Spinal cord (tissue), 10 donors: ENCODE results near the gene OR10H5. TPM values are rescaled to one million over a fixed set of nuclear protein-coding genes. Genes with fewer than 3 reads are reported as not detected.
A peak's percentile ranks its signal among the peaks of the same experiment; 100 is the strongest.
"Not testable (repeated sequence)": the region's sequence is repeated elsewhere in the genome, so short reads cannot be mapped to it uniquely, and the experiment has no call there.

ENCODE experiments used
- DNase-seq, 6 donors: peaks; one replicate each; pipeline versions ENCODE4 v3.0.0 to v3.0.0-alpha.2; 2013 to 2015; ENCODE audit warnings: low spot score in 6 of 6, low read depth in 4 of 6
- H3K27ac ChIP-seq: one replicate; pipeline ENCODE4 v1.5.1; 2013; ENCODE audit warnings: low read depth, low read length, control low read depth
- H3K27me3 ChIP-seq: one replicate; pipeline ENCODE4 v1.6.1; 2013; ENCODE audit warnings: low read length; ENCODE audit not compliant: control insufficient read depth, insufficient read depth
- H3K36me3 ChIP-seq: one replicate; pipeline ENCODE4 v1.6.1; 2013; ENCODE audit warnings: low read length; ENCODE audit not compliant: control insufficient read depth, insufficient read depth
- H3K4me1 ChIP-seq: one replicate; pipeline ENCODE4 v1.6.1; 2013; ENCODE audit warnings: low read length; ENCODE audit not compliant: control insufficient read depth, insufficient read depth
- H3K4me3 ChIP-seq: one replicate; pipeline ENCODE4 v1.5.1; 2013; ENCODE audit warnings: low read depth, low read length, control low read depth
- H3K9me3 ChIP-seq: one replicate; pipeline ENCODE4 v1.6.1; 2013; ENCODE audit warnings: low read length; ENCODE audit not compliant: control insufficient read depth, insufficient read depth
- WGBS: methylation state at CpG from one replicate; pipeline ENCODE4 v1.1.5; 2013; ENCODE audit warnings: missing lambda C conversion rate; ENCODE audit not compliant: insufficient coverage; 5-methylcytosine and 5-hydroxymethylcytosine counted together
- polyA plus RNA-seq, 2 donors: library from polyadenylated mRNA; unstranded; fragments of 120-200 nt; gene quantifications; one replicate each; pipeline ENCODE4 v1.2.1, GENCODE V29; 2013; ENCODE audit not compliant: insufficient read length in 2 of 2
- total RNA-seq, 2 donors: library from RNA; depleted of rRNA in 1 of 2; stranded (reverse); fragments of 120-200 nt in 1 of 2; fragments of >200 nt in 1 of 2; gene quantifications; one replicate each; pipeline versions ENCODE4 v1.2.3 to v1.2.4, GENCODE V29; 2013 to 2014
- donor health status: healthy.

OR10H5 gene
- total and polyA plus RNA-seq, 4 donors: under 0.01 to 0.24 (median 0.11) TPM; not detected in 1

- peaks cover 19% of the 10 kb centered on the region for H3K4me1 ChIP-seq
- H3K4me3 ChIP-seq: no peak overlapping the region
- no peaks in the 10 kb centered on the region for H3K27me3 ChIP-seq
- 97% methylated on average over 4 of the region's 4 CpGs for WGBS
- H3K9me3 ChIP-seq: no peaks in the 10 kb centered on the region
- H3K27ac ChIP-seq: no peak overlapping the region
- no peaks in the 10 kb centered on the region for H3K36me3 ChIP-seq
- no peak for DNase-seq
Measured at GRCh38 chr19:15776264-15776663, 11.2 kb upstream of the OR10H5 start.

GRCh38 chr19:15776991-15777970, 10.2 kb upstream of the OR10H5 start:
- H3K4me1 ChIP-seq: peaks cover 23% of the 10 kb centered on the region
- H3K4me3 ChIP-seq: no peak overlapping the region
- no peaks in the 10 kb centered on the region for H3K9me3 ChIP-seq
- no peak overlapping the region for H3K27ac ChIP-seq
- 67% methylated on average over 8 of the region's 9 CpGs for WGBS
- no peaks in the 10 kb centered on the region for H3K27me3 ChIP-seq
- H3K36me3 ChIP-seq: no peaks in the 10 kb centered on the region
- no peak for DNase-seq

- H3K4me1 ChIP-seq: peaks cover 32% of the 10 kb centered on the region
- WGBS: 11% methylated on average over 9 of the region's 10 CpGs
- no peak overlapping the region for H3K4me3 ChIP-seq
- H3K27ac ChIP-seq: peak overlapping the region; percentile 86
- H3K9me3 ChIP-seq: no peaks in the 10 kb centered on the region
- H3K27me3 ChIP-seq: no peaks in the 10 kb centered on the region
- no peaks in the 10 kb centered on the region for H3K36me3 ChIP-seq
- peak; percentile 75 to 96 (median 86) for DNase-seq
Measured at GRCh38 chr19:15779756-15780476, 7.5 kb upstream of the OR10H5 start.

- Histone ChIP-seq H3K27me3 (no peaks in the 10 kb centered on the region), H3K27ac (peak overlapping the region; percentile 81), H3K9me3 (no peaks in the 10 kb centered on the region), H3K4me3 (no peak overlapping the region), H3K36me3 (no peaks in the 10 kb centered on the region), H3K4me1 (peaks cover 32% of the 10 kb centered on the region)
- WGBS: 81% methylated on average over 7 of the region's 7 CpGs
- peak in 3 of 6 donors; percentile 11 to 31 (median 12) for DNase-seq
Measured at GRCh38 chr19:15780610-15781418, 6.6 kb upstream of the OR10H5 start.

GRCh38 chr19:15781661-15782060, 5.8 kb upstream of the OR10H5 start:
- WGBS: 96% methylated on average over 3 of the region's 5 CpGs
- H3K27ac ChIP-seq: no peak overlapping the region
- no peaks in the 10 kb centered on the region for H3K9me3 ChIP-seq
- DNase-seq: no peak
- H3K4me3 ChIP-seq: no peak overlapping the region
- H3K27me3 ChIP-seq: no peaks in the 10 kb centered on the region
- no peaks in the 10 kb centered on the region for H3K36me3 ChIP-seq
- H3K4me1 ChIP-seq: peaks cover 32% of the 10 kb centered on the region

GRCh38 chr19:15782211-15782610, 5.2 kb upstream of the OR10H5 start:
- Histone ChIP-seq H3K4me3 (no peak overlapping the region), H3K27me3 (no peaks in the 10 kb centered on the region), H3K4me1 (peaks cover 32% of the 10 kb centered on the region), H3K9me3 (no peaks in the 10 kb centered on the region), H3K36me3 (no peaks in the 10 kb centered on the region), H3K27ac (no peak overlapping the region)
- WGBS: no CpG with 5 or more reads among the region's 3 CpGs
- no peak for DNase-seq

- WGBS: 47% methylated on average over 3 of the region's 7 CpGs
- H3K4me1 ChIP-seq: peaks cover 32% of the 10 kb centered on the region
Measured at GRCh38 chr19:15782896-15783295, 4.6 kb upstream of the OR10H5 start.

GRCh38 chr19:15788594-15789270, 1.3 kb downstream of the OR10H5 start:
- Histone ChIP-seq H3K36me3 (no peaks in the 10 kb centered on the region), H3K27ac (no peak overlapping the region), H3K27me3 (peaks cover 5% of the 10 kb centered on the region), H3K4me1 (no peaks in the 10 kb centered on the region), H3K4me3 (no peak overlapping the region), H3K9me3 (no peaks in the 10 kb centered on the region)
- no peak for DNase-seq
- no CpG with 5 or more reads among the region's 4 CpGs for WGBS

More at GRCh38 chr19:15782896-15783295, 4.6 kb upstream of the OR10H5 start:
- not testable (repeated sequence) for H3K27ac ChIP-seq, H3K9me3 ChIP-seq, DNase-seq, H3K36me3 ChIP-seq, H3K4me3 ChIP-seq, H3K27me3 ChIP-seq

GRCh38 chr19:15790096-15790495, 2.6 kb downstream of the OR10H5 start:
- DNase-seq: no peak
- peaks cover 5% of the 10 kb centered on the region for H3K27me3 ChIP-seq
- WGBS: 59% methylated on average over 6 of the region's 6 CpGs
- H3K27ac ChIP-seq: no peak overlapping the region
- H3K36me3 ChIP-seq: no peaks in the 10 kb centered on the region
- H3K9me3 ChIP-seq: no peaks in the 10 kb centered on the region
- H3K4me1 ChIP-seq: no peaks in the 10 kb centered on the region
- no peak overlapping the region for H3K4me3 ChIP-seq
